A673 (cell line): ENCODE results near the gene ABHD16A. TPM values are rescaled to one million over a fixed set of nuclear protein-coding genes. Genes with fewer than 3 reads are reported as not detected.

Source experiments
- BruUV-seq: library from RNA; stranded (reverse); fragments of 400-500 nt; replicated peaks from 2 replicates; lab custom pipeline; 2021; lab: Mats Ljungman, UMichigan
- CTCF ChIA-PET: fragments of 300-600 bp; sonication (Branson Sonifier 250); formaldehyde crosslinking; loops from one replicate; lab custom pipeline; 2022; ENCODE audit warnings: antibody characterized with exemption; lab: Charles Lee
- POLR2A ChIA-PET: fragments of 300-600 bp; sonication (Branson Sonifier 250); formaldehyde crosslinking; loops from one replicate; lab custom pipeline; 2022; ENCODE audit warnings: antibody characterized with exemption; ENCODE audit not compliant: low non-redundant PET; lab: Charles Lee
- DNase-seq: peaks from one replicate; pipeline ENCODE4 v3.0.0-alpha.2; 2015; ENCODE audit warnings: low spot score
- H3K27ac ChIP-seq: fragments of 200-600 bp; sonication (generic); 2 replicates; pipeline ENCODE4 v1.5.1; 2016; ENCODE audit warnings: mixed run types, low read depth, mild to moderate bottlenecking, mixed read lengths, antibody characterized with exemption, low read length; ENCODE audit not compliant: poor library complexity, severe bottlenecking
- H3K27me3 ChIP-seq: fragments of 200-600 bp; sonication (generic); replicated peaks from 2 replicates; pipeline ENCODE4 v1.6.1; 2017; ENCODE audit warnings: mixed run types, low read depth, mild to moderate bottlenecking, mixed read lengths, antibody characterized with exemption, low read length; ENCODE audit not compliant: insufficient read depth, poor library complexity
- H3K36me3 ChIP-seq: fragments of 200-600 bp; sonication (generic); 2 replicates; pipeline ENCODE4 v1.6.1; 2016; ENCODE audit warnings: mixed run types, mild to moderate bottlenecking, mixed read lengths, antibody characterized with exemption, low read length; ENCODE audit not compliant: insufficient read depth, poor library complexity, severe bottlenecking
- H3K4me1 ChIP-seq: fragments of 200-600 bp; sonication (generic); 2 replicates; pipeline ENCODE4 v1.6.1; 2017; ENCODE audit warnings: mixed run types, mild to moderate bottlenecking, mixed read lengths, antibody characterized with exemption, low read length; ENCODE audit not compliant: insufficient read depth, poor library complexity, severe bottlenecking
- H3K4me3 ChIP-seq: fragments of 200-600 bp; sonication (generic); 2 replicates; pipeline ENCODE4 v1.5.1; 2016; ENCODE audit warnings: low read depth, mixed run types, mild to moderate bottlenecking, mixed read lengths, low read length; ENCODE audit not compliant: poor library complexity, severe bottlenecking
- H3K9me3 ChIP-seq: fragments of 200-600 bp; sonication (generic); 2 replicates; pipeline ENCODE4 v1.6.1; 2016; ENCODE audit warnings: mixed run types, low read depth, mild to moderate bottlenecking, mixed read lengths, antibody characterized with exemption, low read length; ENCODE audit not compliant: poor library complexity, severe bottlenecking
- EZH2 ChIP-seq: fragments of 200-600 bp; sonication (generic); IDR thresholded peaks from 2 replicates; pipeline ENCODE4 v1.6.1; 2017; ENCODE audit warnings: borderline replicate concordance, low read depth, mild to moderate bottlenecking, mixed read lengths, antibody characterized with exemption, low read length; ENCODE audit not compliant: poor library complexity, severe bottlenecking
- intact Hi-C: fragments of 100-400 bp; cut with micrococcal nuclease; formaldehyde crosslinking; loops from one replicate; pipeline ENCODE4 v1.10.0; 2022; ENCODE audit not compliant: unreplicated experiment
- total RNA-seq: library from RNA; stranded (reverse); gene quantifications from 2 replicates; pipeline ENCODE4 v1.2.3, GENCODE V29; 2021
- TF ChIP-seq, protein P1 (sequence below): fragments of 300-800, 200-600 bp; sonication (generic); conservative IDR thresholded peaks from 2 replicates; pipeline ENCODE4 v1.5.1; 2017; ENCODE audit warnings: low read depth, mild to moderate bottlenecking, antibody characterized with exemption, low read length, moderate library complexity, mixed read lengths

ABHD16A gene
- total RNA-seq, 1 experiment from 2014 or later = 45.6 TPM

DNA sequence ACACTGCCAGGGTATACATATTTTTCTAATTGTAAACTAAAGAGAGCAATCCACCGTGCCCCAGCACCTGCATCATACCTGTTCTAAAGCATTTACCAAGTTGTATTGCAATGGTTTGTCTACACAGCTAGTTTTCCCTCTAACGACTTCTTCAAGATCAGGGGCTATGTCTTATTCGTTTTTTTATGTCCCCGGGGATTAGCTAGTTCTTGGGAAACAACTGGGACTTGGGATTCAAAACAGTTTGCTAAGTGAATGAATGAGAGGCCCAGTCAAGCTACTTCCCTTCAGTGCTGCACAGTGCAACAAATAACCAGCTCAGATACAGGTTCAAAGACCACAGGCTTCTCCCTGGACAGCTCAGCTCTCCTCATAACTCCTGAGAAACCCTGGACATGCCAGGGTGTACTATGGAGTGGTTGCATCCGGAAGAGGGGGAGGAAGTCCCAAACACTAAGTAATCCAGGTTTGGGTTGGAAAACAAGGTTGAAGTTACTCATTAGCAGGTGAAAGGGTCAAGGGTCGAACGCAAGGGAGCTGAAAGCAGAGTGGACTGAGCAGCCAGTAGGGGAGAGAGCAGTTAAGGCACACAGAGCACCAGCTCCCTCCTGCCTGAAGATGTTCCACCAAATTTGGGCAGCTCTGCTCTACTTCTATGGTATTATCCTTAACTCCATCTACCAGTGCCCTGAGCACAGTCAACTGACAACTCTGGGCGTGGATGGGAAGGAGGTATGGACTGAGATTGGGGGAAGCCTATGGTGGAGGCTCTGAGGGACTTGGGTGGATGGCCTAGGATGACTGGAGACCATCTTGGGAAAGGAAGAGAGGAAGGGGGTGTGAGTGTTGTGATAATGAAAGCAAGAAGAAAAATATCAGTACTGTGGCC lies 47.5 kb downstream of the ABHD16A start, which contains the start of gene APOM:
Gene APOM, plus strand, starts transcription at position 546 of the 889 bp plus-strand sequence. Its CDS starts 73 bp downstream, at position 619.
- no peaks in the 10 kb centered on the region for H3K9me3 ChIP-seq
- H3K27me3 ChIP-seq = no peaks in the 10 kb centered on the region
- no TSS peak for BruUV-seq
- DNase-seq = no peak
- TF ChIP-seq, protein P1, sequence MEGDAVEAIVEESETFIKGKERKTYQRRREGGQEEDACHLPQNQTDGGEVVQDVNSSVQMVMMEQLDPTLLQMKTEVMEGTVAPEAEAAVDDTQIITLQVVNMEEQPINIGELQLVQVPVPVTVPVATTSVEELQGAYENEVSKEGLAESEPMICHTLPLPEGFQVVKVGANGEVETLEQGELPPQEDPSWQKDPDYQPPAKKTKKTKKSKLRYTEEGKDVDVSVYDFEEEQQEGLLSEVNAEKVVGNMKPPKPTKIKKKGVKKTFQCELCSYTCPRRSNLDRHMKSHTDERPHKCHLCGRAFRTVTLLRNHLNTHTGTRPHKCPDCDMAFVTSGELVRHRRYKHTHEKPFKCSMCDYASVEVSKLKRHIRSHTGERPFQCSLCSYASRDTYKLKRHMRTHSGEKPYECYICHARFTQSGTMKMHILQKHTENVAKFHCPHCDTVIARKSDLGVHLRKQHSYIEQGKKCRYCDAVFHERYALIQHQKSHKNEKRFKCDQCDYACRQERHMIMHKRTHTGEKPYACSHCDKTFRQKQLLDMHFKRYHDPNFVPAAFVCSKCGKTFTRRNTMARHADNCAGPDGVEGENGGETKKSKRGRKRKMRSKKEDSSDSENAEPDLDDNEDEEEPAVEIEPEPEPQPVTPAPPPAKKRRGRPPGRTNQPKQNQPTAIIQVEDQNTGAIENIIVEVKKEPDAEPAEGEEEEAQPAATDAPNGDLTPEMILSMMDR = no peak
- no peak for TF ChIP-seq EZH2
- no peak within 1 kb of the TSS for H3K27ac ChIP-seq
- intact Hi-C loops = loop anchor here (10.0 kb wide), 1 partner anchor 111 kb away; the partner anchor contains the start of genes ATP6V1G2, DDX39B and NFKBIL1
- H3K4me1 ChIP-seq = peaks cover 27% of the 10 kb centered on the region
- H3K36me3 ChIP-seq = no peaks in the 10 kb centered on the region
- CTCF ChIA-PET = no interaction called here
- H3K4me3 ChIP-seq = no peak within 1 kb of the TSS
- POLR2A ChIA-PET = interaction anchor here (0.8 kb wide), 1 partner anchor 172 kb away, joined by 3 read pairs; the partner anchor contains the start of gene HSPA1B

DNA sequence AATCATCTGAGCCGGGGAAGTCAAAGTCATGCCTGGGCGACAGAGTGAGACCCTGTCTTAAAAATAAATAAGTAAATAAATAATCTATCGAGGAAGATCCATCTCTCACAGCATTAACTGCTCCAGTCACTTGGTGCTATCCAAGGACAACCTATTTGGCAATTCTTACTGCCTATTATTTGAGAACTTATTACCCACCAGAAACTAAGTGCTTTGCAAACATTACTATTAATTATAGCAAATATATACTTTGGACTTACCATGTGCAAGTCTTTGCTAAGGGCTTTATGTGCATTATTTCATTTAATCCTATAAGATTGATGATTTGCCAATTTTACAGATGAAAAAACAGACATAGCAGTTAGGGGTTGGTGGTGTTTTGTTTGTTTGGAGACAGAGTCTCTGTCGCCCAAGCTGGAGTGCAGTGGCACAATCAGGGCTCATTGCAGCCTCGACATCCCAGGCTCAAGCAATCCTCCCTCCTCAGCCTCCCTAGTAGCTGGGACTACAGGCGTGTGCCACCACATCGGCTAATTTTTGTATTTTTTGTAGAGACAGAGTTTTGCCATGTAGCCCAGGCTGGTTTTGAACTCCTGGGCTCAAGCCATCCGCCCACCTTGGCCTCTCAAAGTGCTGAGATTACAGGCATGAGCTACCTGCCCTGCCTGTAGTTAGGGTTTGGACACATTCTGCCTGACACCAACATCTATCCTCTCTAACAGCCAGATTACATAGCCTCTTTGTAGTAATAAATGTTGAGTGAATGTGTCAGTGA lies 48.4 kb downstream of the ABHD16A start:
- Histone ChIP-seq H3K27me3 (no peaks in the 10 kb centered on the region), H3K9me3 (no peaks in the 10 kb centered on the region), H3K4me1 (peaks cover 27% of the 10 kb centered on the region), H3K36me3 (peaks cover 3% of the 10 kb centered on the region), H3K27ac (no peak overlapping the region), H3K4me3 (no peak overlapping the region)
- ChIA-PET CTCF (no interaction called here), POLR2A (interaction anchor here (0.6 to 0.8 kb wide), 2 partner anchors 12 to 173 kb away, joined by 3 read pairs; partner anchors contain the start of gene HSPA1B)
- no peak for DNase-seq
- TF ChIP-seq EZH2 = no peak
- TF ChIP-seq, protein P1 = no peak
- BruUV-seq = no TSS peak
- intact Hi-C loops = loop anchor here (10.0 kb wide), 1 partner anchor 110 kb away; the partner anchor contains the start of genes ATP6V1G2, DDX39B and NFKBIL1
